IPS-18c (cell line): ENCODE data around the gene MEI4.
"Not testable (repeated sequence)": the region's sequence is repeated elsewhere in the genome, so short reads cannot be mapped to it uniquely, and the experiment has no call there.

Source experiments
- H3K4me3 ChIP-seq: 2 replicates; pipeline ENCODE4 v1.7.0; 2013; ENCODE audit warnings: low read depth, mild to moderate bottlenecking, low read length, moderate library complexity; ENCODE audit not compliant: insufficient read depth
- H3K9me3 ChIP-seq: one replicate; pipeline ENCODE4 v1.6.1; 2013; ENCODE audit warnings: mild to moderate bottlenecking, low read length, moderate library complexity; ENCODE audit not compliant: control insufficient read depth, insufficient read depth

Gene MEI4

GRCh38 chr6:77774457-77774856 is 121.6 kb downstream of the MEI4 start:
- H3K9me3 ChIP-seq = no peaks in the 10 kb centered on the region
- no peak overlapping the region for H3K4me3 ChIP-seq

GRCh38 chr6:77776441-77776840 is 123.6 kb downstream of the MEI4 start:
- H3K9me3 ChIP-seq = no peaks in the 10 kb centered on the region
- H3K4me3 ChIP-seq = no peak overlapping the region

- Histone ChIP-seq H3K9me3 (no peaks in the 10 kb centered on the region), H3K4me3 (no peak overlapping the region)
These were observed 125.7 kb downstream of the MEI4 start for GRCh38 chr6:77778527-77778926.

- Histone ChIP-seq H3K4me3 (no peak overlapping the region), H3K9me3 (no peaks in the 10 kb centered on the region)
These were observed 134.2 kb downstream of the MEI4 start for GRCh38 chr6:77786935-77787629.

GRCh38 chr6:77796824-77797809 is 144.3 kb downstream of the MEI4 start:
- Histone ChIP-seq H3K9me3 (no peaks in the 10 kb centered on the region), H3K4me3 (no peak overlapping the region)

GRCh38 chr6:77812304-77812703 is 159.5 kb downstream of the MEI4 start:
- Histone ChIP-seq H3K9me3 (no peaks in the 10 kb centered on the region), H3K4me3 (no peak overlapping the region)

GRCh38 chr6:77813090-77813489 is 160.3 kb downstream of the MEI4 start:
- no peak overlapping the region for H3K4me3 ChIP-seq
- no peaks in the 10 kb centered on the region for H3K9me3 ChIP-seq

GRCh38 chr6:77814119-77814518 is 161.3 kb downstream of the MEI4 start:
- H3K9me3 ChIP-seq = no peaks in the 10 kb centered on the region
- H3K4me3 ChIP-seq = no peak overlapping the region

- Histone ChIP-seq H3K9me3 (no peaks in the 10 kb centered on the region), H3K4me3 (no peak overlapping the region)
These were observed 162.7 kb downstream of the MEI4 start for GRCh38 chr6:77815531-77815930.

GRCh38 chr6:77816766-77817270 is 164.0 kb downstream of the MEI4 start:
- H3K4me3 ChIP-seq = no peak overlapping the region
- H3K9me3 ChIP-seq = no peaks in the 10 kb centered on the region

- no peaks in the 10 kb centered on the region for H3K9me3 ChIP-seq
- no peak overlapping the region for H3K4me3 ChIP-seq
These were observed 169.4 kb downstream of the MEI4 start for GRCh38 chr6:77822265-77822664.

GRCh38 chr6:77825204-77825603 is 172.4 kb downstream of the MEI4 start:
- Histone ChIP-seq H3K4me3 (no peak overlapping the region), H3K9me3 (no peaks in the 10 kb centered on the region)

- H3K9me3 ChIP-seq = no peaks in the 10 kb centered on the region
- no peak overlapping the region for H3K4me3 ChIP-seq
These were observed 176.9 kb downstream of the MEI4 start for GRCh38 chr6:77829736-77830135.

GRCh38 chr6:77833749-77834148 is 180.9 kb downstream of the MEI4 start:
- H3K4me3 ChIP-seq, H3K9me3 ChIP-seq: not testable (repeated sequence)

GRCh38 chr6:77834591-77834996 is 181.8 kb downstream of the MEI4 start:
- no peaks in the 10 kb centered on the region for H3K9me3 ChIP-seq
- no peak overlapping the region for H3K4me3 ChIP-seq

GRCh38 chr6:77837034-77837784 is 184.4 kb downstream of the MEI4 start:
- no peaks in the 10 kb centered on the region for H3K9me3 ChIP-seq
- H3K4me3 ChIP-seq = no peak overlapping the region

- no peaks in the 10 kb centered on the region for H3K9me3 ChIP-seq
These were observed 186.5 kb downstream of the MEI4 start for GRCh38 chr6:77839292-77839691.

More at GRCh38 chr6:77839292-77839691, 186.5 kb downstream of the MEI4 start:
- H3K4me3 ChIP-seq = no peak overlapping the region
